ENCODE measurements around the gene CDH12.

GRCh38 chr5:21806943-21807342 is 1046.2 kb downstream of the CDH12 start:
- no peak for TF ChIP-seq POLR2AphosphoS5 (IDR thresholded peaks at IDR 0.05)
- no peak for TF ChIP-seq POLR2A (IDR thresholded peaks at IDR 0.05)
